Measurements from ENCODE around the gene RAPGEFL1.
A peak's percentile ranks its signal among the peaks of the same experiment; 100 is the strongest.
"Not testable (repeated sequence)": the region's sequence is repeated elsewhere in the genome, so short reads cannot be mapped to it uniquely, and the experiment has no call there.

The RAPGEFL1 gene

DNA sequence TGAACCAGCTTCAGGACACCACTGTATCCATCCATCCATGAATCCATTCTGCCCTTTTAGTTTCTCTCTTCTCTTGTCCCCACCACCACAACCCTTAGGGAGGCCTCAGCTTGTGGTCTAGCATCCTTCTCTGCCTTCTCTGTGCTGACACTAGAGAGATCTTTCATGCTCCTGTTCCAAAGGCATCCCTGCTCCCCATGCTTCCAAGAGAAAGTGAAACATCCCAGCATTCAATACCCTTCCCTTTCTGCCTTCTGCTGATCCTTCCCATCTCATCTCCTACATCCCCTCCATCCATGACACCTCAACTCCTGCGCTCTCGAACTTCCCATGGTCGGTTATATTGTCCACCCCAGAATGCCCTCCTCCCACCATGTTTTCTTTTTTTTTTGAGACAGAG lies 10.0 kb downstream of the RAPGEFL1 start:
- H3K27me3 ChIP-seq (ENCODE audit: insufficient read depth, low read length): no peaks in the 10 kb centered on the region
- H3K36me3 ChIP-seq (ENCODE audit: insufficient read depth, low read length): no peaks in the 10 kb centered on the region
- H3K27ac ChIP-seq (ENCODE audit: low read depth, low read length): no peak overlapping the region
- peaks cover 3% of the 10 kb centered on the region for H3K4me1 ChIP-seq (ENCODE audit: control insufficient read depth, insufficient read depth, low read length, unreplicated experiment)
- no peak overlapping the region for H2AFZ ChIP-seq (ENCODE audit: low read length, unreplicated experiment)
- H3K4me3 ChIP-seq (ENCODE audit: low read depth, low read length): no peak overlapping the region
- H3K79me2 ChIP-seq (ENCODE audit: control insufficient read depth, insufficient read depth, low read length, unreplicated experiment): no peaks in the 10 kb centered on the region

DNA sequence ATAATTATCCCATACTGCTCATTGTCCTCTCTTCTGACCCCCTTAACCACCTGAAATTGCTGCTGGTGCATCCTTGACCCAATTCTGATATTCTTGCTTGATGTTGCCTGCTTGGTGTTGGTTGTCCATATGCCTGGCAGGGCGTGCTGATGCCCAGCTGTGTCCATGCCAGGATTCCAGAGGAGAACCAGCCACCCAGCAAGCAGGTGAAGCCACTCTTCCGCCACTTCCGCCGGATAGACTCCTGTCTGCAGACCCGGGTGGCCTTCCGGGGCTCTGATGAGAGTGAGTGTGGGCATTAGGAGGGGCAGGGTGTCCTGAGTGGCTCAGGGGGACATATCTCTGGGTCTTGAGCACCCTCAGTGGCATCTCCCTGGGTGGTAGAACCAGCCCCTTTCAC lies 11.4 kb downstream of the RAPGEFL1 start:
- H3K27ac ChIP-seq (ENCODE audit: low read depth, low read length): no peak overlapping the region
- peaks cover 3% of the 10 kb centered on the region for H3K4me1 ChIP-seq (ENCODE audit: control insufficient read depth, insufficient read depth, low read length, unreplicated experiment)
- no peaks in the 10 kb centered on the region for H3K79me2 ChIP-seq (ENCODE audit: control insufficient read depth, insufficient read depth, low read length, unreplicated experiment)
- no peak overlapping the region for H3K4me3 ChIP-seq (ENCODE audit: low read depth, low read length)
- H3K27me3 ChIP-seq (ENCODE audit: insufficient read depth, low read length): no peaks in the 10 kb centered on the region
- H3K36me3 ChIP-seq (ENCODE audit: insufficient read depth, low read length): no peaks in the 10 kb centered on the region
- no peak overlapping the region for H2AFZ ChIP-seq (ENCODE audit: low read length, unreplicated experiment)

DNA sequence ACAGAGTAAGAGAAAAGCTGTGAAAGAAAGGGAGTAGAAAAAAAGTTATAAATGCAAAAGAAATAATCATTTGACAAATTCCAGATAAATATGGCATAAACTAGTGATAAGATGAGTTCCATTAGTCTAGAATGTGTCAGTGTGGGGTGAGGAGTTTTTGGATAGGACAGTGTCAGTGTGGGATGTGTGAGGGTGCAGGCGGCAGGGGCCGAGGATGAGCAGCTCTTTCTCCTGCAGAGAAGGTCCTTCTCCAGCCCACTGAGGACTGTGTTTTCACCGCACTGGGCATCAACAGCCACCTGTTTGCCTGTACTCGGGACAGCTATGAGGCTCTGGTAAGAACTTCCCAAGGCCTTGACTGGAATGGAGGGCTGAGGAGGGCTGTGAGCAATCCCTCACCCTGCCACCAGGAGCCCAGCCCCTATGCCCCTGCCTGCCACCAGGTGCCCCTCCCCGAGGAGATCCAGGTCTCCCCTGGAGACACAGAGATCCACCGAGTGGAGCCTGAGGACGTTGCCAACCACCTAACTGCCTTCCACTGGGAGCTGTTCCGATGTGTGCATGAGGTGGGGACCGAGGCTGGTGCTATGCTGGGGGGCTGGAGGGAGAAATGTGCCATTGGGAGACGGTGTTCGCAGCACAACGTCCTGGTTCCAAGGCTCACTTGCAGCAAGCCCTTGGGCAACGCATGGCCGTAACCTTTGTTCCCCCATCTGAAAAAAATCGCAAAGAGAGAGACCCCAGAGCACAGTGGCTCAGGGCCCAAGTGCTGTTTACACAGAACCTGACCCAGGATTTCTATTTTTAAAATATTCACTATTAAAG lies 13.1 kb downstream of the RAPGEFL1 start:
- Histone ChIP-seq H3K27ac (ENCODE audit: low read depth, low read length) (no peak overlapping the region), H2AFZ (ENCODE audit: low read length, unreplicated experiment) (no peak overlapping the region), H3K4me3 (ENCODE audit: low read depth, low read length) (peak overlapping the region; percentile 89)

DNA sequence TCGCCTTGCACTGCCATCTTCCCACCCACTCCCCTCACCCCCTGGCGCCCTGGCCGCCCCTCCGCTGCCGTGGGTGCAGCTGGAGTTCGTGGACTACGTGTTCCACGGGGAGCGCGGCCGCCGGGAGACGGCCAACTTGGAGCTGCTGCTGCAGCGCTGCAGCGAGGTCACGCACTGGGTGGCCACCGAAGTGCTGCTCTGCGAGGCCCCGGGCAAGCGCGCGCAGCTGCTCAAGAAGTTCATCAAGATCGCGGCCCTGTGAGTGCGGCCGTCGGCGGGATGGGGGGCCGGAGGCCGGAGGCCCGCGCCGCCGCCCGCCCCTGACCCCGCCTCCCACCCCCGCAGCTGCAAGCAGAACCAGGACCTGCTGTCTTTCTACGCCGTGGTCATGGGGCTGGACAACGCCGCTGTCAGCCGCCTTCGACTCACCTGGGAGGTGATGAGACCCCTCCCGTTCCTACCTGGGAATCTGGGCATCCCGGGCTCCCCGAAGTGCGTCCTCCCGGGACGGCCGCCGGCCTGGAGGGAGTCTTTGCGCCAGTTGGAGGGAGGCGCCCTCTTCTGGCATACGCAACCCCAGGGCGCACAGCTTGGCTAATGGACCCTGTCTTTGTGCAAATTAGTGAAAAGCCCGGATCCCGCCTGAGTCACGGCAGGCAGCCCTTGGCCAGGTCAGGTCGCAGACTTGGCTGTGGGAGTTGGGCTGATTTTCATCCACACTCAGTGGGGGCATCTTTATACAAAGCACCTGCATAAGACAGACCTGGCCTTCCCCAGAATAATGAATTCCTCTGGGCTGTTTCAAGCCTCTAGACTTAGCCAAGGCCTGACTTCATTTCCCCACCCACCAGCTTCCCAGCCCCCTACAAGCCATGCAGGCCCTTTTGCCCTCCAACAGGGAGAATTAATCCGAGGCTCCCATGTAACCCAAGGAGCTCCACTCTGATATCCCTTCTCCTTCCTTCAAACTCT lies 14.3 kb downstream of the RAPGEFL1 start:
- Histone ChIP-seq H3K79me2 (ENCODE audit: control insufficient read depth, insufficient read depth, low read length, unreplicated experiment) (no peaks in the 10 kb centered on the region), H3K27me3 (ENCODE audit: insufficient read depth, low read length) (no peaks in the 10 kb centered on the region), H3K36me3 (ENCODE audit: insufficient read depth, low read length) (no peaks in the 10 kb centered on the region), H3K4me1 (ENCODE audit: control insufficient read depth, insufficient read depth, low read length, unreplicated experiment) (peaks cover 3% of the 10 kb centered on the region), H3K27ac (ENCODE audit: low read depth, low read length) (no peak overlapping the region), H2AFZ (ENCODE audit: low read length, unreplicated experiment) (peak overlapping the region; percentile 82), H3K4me3 (ENCODE audit: low read depth, low read length) (peak overlapping the region; percentile 89)

More for the DNA sequence above, 13.1 kb downstream of the RAPGEFL1 start:
- peaks cover 3% of the 10 kb centered on the region for H3K4me1 ChIP-seq (ENCODE audit: control insufficient read depth, insufficient read depth, low read length, unreplicated experiment)
- H3K36me3 ChIP-seq (ENCODE audit: insufficient read depth, low read length): no peaks in the 10 kb centered on the region
- H3K27me3 ChIP-seq (ENCODE audit: insufficient read depth, low read length): no peaks in the 10 kb centered on the region
- H3K79me2 ChIP-seq (ENCODE audit: control insufficient read depth, insufficient read depth, low read length, unreplicated experiment): no peaks in the 10 kb centered on the region

DNA sequence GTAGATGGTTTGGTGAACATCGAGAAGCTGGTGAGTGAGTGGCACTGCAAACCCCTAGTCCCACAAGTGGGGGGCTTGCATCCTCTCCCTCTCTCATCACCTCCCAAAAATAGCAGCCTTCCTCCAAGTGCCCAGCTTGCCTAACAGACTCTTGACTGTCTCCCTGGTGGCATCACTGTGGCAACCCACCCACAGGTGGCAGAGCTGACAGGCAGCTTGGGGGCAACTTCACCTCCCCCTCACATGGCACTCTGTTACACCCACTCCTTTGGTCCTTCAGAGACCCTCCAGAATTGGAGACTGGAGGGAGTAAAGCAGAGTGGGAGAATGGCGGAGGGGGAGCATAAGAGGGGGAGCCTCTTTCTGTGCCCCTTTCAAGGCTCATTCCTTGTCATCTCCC lies 15.7 kb downstream of the RAPGEFL1 start:
- no peak overlapping the region for H3K4me3 ChIP-seq (ENCODE audit: low read depth, low read length)
- H3K36me3 ChIP-seq (ENCODE audit: insufficient read depth, low read length): no peaks in the 10 kb centered on the region
- H3K27me3 ChIP-seq (ENCODE audit: insufficient read depth, low read length): no peaks in the 10 kb centered on the region
- no peaks in the 10 kb centered on the region for H3K79me2 ChIP-seq (ENCODE audit: control insufficient read depth, insufficient read depth, low read length, unreplicated experiment)
- peaks cover 3% of the 10 kb centered on the region for H3K4me1 ChIP-seq (ENCODE audit: control insufficient read depth, insufficient read depth, low read length, unreplicated experiment)
- no peak overlapping the region for H3K27ac ChIP-seq (ENCODE audit: low read depth, low read length)
- H2AFZ ChIP-seq (ENCODE audit: low read length, unreplicated experiment): no peak overlapping the region

DNA sequence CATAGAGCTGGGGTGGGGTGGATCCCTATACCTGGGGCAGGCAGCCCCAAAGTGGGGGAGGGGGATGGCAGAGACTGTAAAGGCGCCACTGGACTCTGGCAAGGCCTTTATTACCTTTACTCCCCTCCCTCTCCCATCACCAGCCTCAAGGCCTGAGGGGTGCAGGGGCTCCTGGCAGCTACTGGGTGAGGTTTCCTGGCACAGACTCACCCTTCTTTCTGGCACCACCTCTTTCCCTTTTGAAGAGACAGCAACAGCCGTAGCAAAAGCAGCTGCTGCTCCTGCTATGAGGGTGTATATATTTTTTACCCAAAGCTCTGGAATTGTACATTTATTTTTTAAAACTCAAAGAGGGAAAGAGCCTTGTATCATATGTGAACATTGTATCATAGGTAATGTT lies 17.6 kb downstream of the RAPGEFL1 start:
- no peaks in the 10 kb centered on the region for H3K79me2 ChIP-seq (ENCODE audit: control insufficient read depth, insufficient read depth, low read length, unreplicated experiment)
- no peak overlapping the region for H2AFZ ChIP-seq (ENCODE audit: low read length, unreplicated experiment)
- H3K36me3 ChIP-seq (ENCODE audit: insufficient read depth, low read length): no peaks in the 10 kb centered on the region
- no peak overlapping the region for H3K27ac ChIP-seq (ENCODE audit: low read depth, low read length)
- H3K4me3 ChIP-seq (ENCODE audit: low read depth, low read length): no peak overlapping the region
- no peaks in the 10 kb centered on the region for H3K27me3 ChIP-seq (ENCODE audit: insufficient read depth, low read length)
- H3K4me1 ChIP-seq (ENCODE audit: control insufficient read depth, insufficient read depth, low read length, unreplicated experiment): peaks cover 3% of the 10 kb centered on the region

DNA sequence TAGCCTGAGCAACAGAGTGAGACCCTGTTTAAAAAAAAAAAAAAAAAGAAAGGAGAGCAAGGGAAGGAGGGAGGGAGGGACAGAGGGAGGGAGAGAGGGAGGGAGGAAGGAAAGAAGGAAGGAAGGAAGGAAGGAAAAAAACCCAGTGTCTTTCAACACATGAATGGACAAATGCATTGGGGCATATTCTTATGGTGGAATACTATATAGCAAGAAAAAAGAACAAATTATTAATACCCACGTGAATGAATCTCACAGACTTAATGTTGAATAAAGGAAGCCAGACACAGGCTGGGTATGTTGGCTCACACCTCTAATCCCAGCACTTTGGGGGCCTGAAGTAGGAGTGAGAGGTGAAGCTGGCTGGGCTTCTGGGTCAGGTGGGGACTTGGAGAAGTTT lies 20.3 kb downstream of the RAPGEFL1 start:
- H3K4me1 ChIP-seq (ENCODE audit: control insufficient read depth, insufficient read depth, low read length, unreplicated experiment): no peaks in the 10 kb centered on the region
- H3K27ac ChIP-seq (ENCODE audit: low read depth, low read length): no peak overlapping the region
- H3K27me3 ChIP-seq (ENCODE audit: insufficient read depth, low read length): no peaks in the 10 kb centered on the region
- H3K4me3 ChIP-seq (ENCODE audit: low read depth, low read length): no peak overlapping the region
- H3K36me3 ChIP-seq (ENCODE audit: insufficient read depth, low read length): no peaks in the 10 kb centered on the region
- H2AFZ ChIP-seq (ENCODE audit: low read length, unreplicated experiment): no peak overlapping the region
- H3K79me2 ChIP-seq (ENCODE audit: control insufficient read depth, insufficient read depth, low read length, unreplicated experiment): no peaks in the 10 kb centered on the region

DNA sequence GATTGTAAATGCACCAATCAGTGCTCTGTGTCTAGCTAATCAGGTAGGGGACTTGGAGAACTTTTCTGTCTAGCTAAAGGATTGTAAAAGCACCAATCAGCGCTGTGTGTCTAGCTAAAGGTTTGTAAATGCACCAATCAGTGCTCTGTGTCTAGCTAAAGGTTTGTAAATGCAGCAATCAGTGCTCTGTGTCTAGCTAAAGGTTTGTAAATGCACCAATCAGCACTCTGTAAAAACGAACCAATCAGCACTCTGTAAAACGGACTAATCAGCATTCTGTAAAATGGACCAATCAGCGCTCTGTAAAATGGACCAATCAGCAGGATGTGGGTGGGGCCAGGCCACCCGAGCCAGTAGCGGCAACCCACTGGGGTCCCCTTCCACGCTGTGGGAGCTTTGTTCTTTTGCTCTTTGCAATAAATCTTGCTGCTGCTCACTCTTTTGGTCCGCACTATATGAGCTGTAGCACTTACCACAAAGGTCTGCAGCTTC lies 20.7 kb downstream of the RAPGEFL1 start:
- H3K27me3 ChIP-seq (ENCODE audit: insufficient read depth, low read length); H3K36me3 ChIP-seq (ENCODE audit: insufficient read depth, low read length); H3K79me2 ChIP-seq (ENCODE audit: control insufficient read depth, insufficient read depth, low read length, unreplicated experiment); H3K4me3 ChIP-seq (ENCODE audit: low read depth, low read length); H3K27ac ChIP-seq (ENCODE audit: low read depth, low read length); H2AFZ ChIP-seq (ENCODE audit: low read length, unreplicated experiment); H3K4me1 ChIP-seq (ENCODE audit: control insufficient read depth, insufficient read depth, low read length, unreplicated experiment): not testable (repeated sequence)

DNA sequence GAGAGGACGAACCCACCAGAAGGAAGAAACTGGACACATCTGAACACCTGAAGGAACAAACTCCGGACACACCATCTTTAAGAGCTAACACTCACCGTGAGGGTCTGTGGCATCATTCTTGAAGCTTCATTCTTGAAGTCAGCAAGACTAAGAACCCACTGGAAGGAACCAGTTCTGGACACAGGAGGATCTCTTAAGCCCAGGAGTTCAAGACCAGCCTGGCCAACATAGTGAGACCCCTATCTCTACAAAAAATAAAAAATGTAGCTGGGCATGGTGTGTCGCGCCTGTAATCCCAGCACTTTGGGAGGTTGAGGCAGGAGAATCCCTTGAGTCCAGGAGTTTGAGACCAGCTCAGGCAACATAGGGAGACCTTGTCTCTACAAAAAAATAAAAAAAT lies 21.3 kb downstream of the RAPGEFL1 start:
- Histone ChIP-seq H3K36me3 (ENCODE audit: insufficient read depth, low read length) (no peaks in the 10 kb centered on the region), H3K27me3 (ENCODE audit: insufficient read depth, low read length) (no peaks in the 10 kb centered on the region), H3K4me3 (ENCODE audit: low read depth, low read length) (no peak overlapping the region), H3K4me1 (ENCODE audit: control insufficient read depth, insufficient read depth, low read length, unreplicated experiment) (no peaks in the 10 kb centered on the region), H3K79me2 (ENCODE audit: control insufficient read depth, insufficient read depth, low read length, unreplicated experiment) (no peaks in the 10 kb centered on the region), H2AFZ (ENCODE audit: low read length, unreplicated experiment) (no peak overlapping the region), H3K27ac (ENCODE audit: low read depth, low read length) (no peak overlapping the region)

DNA sequence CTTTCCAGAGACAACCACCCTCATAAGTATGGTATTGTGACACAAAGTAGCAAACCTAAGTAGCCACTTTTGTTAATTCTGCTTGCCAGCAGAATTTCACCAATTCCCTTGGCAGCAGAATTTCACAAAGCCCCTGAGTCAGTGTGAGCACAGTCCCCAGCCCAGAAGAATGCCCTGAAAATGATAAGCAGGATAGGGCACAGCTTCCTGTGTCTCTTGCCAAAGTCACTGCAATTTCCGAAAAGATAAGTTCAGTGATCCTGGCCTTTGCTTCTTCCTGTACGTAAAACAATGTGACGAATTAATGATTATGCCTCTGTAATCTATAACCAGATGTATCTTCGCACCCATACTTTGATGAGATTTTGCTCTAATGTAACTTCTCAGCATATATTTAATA lies 25.9 kb downstream of the RAPGEFL1 start:
- H3K79me2 ChIP-seq (ENCODE audit: control insufficient read depth, insufficient read depth, low read length, unreplicated experiment): no peaks in the 10 kb centered on the region
- H2AFZ ChIP-seq (ENCODE audit: low read length, unreplicated experiment): no peak overlapping the region
- no peaks in the 10 kb centered on the region for H3K4me1 ChIP-seq (ENCODE audit: control insufficient read depth, insufficient read depth, low read length, unreplicated experiment)
- H3K27ac ChIP-seq (ENCODE audit: low read depth, low read length): no peak overlapping the region
- no peaks in the 10 kb centered on the region for H3K36me3 ChIP-seq (ENCODE audit: insufficient read depth, low read length)
- H3K27me3 ChIP-seq (ENCODE audit: insufficient read depth, low read length): no peaks in the 10 kb centered on the region
- H3K4me3 ChIP-seq (ENCODE audit: low read depth, low read length): no peak overlapping the region

Measured in ACC112 (cell line).